ENCODE data around the gene SETX.
A peak's percentile ranks its signal among the peaks of the same experiment; 100 is the strongest.
"Not testable (repeated sequence)": the region's sequence is repeated elsewhere in the genome, so short reads cannot be mapped to it uniquely, and the experiment has no call there.

The SETX gene

DNA sequence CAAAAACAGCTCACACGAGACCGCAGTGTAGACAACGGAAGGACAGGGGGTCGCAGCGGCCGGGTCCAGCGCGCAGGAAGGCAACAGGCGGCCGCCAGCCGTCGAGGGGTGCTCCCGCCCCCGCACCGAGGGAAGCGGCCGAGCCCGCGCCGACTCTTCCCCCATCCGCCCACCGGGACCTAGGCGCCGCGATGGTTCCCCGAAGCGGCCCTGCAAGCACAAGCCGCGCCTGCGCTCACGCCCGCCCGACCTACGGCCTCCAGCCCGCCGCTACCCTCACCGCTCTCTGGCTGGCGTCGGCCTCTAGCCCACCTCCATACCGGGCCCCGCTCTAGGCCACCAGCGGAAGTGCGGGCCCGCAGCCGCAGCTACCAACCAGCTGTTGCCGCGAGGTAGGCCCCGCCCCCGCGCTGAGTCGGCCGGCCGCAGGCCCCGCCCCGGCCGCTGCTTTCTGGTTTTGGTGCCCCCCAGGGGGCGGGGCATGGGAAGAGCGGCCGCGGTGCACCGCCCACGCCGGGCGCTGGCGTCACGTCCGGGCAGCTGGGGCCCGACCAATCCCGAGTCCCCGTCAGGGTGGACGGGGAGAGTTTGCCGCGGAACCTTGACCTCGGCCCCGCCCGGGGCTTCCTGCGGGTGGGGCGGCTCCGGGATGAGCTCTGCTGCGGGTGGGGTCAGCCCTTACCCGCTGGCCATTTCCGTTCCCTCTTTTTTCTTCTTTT, at the start of gene SETX:
Gene SETX (minus strand): TSS at position 350 of the 719 bp plus-strand sequence. CDS start 5,558 bp downstream, outside the sequence.
- Histone ChIP-seq H3K27me3 (ENCODE audit: control insufficient read depth, insufficient read depth, low read length) (no peaks in the 10 kb centered on the region), H3K27ac (ENCODE audit: low read depth, low read length) (peak within 1 kb of the TSS; percentile 90), H3K9ac (ENCODE audit: low read depth, low read length) (peak within 1 kb of the TSS; percentile 91), H3K36me3 (ENCODE audit: control insufficient read depth, insufficient read depth, low read length) (peaks cover 38% of the 10 kb centered on the region), H3K4me3 (ENCODE audit: low read depth, low read length) (peak within 1 kb of the TSS; percentile 95), H3K9me3 (ENCODE audit: control insufficient read depth, insufficient read depth, low read length) (no peaks in the 10 kb centered on the region), H3K4me1 (ENCODE audit: control insufficient read depth, insufficient read depth, low read length) (peaks cover 6% of the 10 kb centered on the region; the same call in 1 of the 2 replicates)

- Histone ChIP-seq H3K9me3 (ENCODE audit: control insufficient read depth, insufficient read depth, low read length) (no peaks in the 10 kb centered on the region), H3K9ac (ENCODE audit: low read depth, low read length) (no peak overlapping the region), H3K4me1 (ENCODE audit: control insufficient read depth, insufficient read depth, low read length) (peaks cover 6% of the 10 kb centered on the region), H3K27me3 (ENCODE audit: control insufficient read depth, insufficient read depth, low read length) (peaks cover 10% of the 10 kb centered on the region), H3K27ac (ENCODE audit: low read depth, low read length) (no peak overlapping the region), H3K36me3 (ENCODE audit: control insufficient read depth, insufficient read depth, low read length) (peaks cover 41% of the 10 kb centered on the region), H3K4me3 (ENCODE audit: low read depth, low read length) (no peak overlapping the region)
These were observed 49.6 kb upstream of the SETX start for GRCh38 chr9:132404228-132404881.

GRCh38 chr9:132401824-132402223, 47.0 kb upstream of the SETX start:
- H3K4me3 ChIP-seq (ENCODE audit: low read depth, low read length), result no peak overlapping the region
- H3K27me3 ChIP-seq (ENCODE audit: control insufficient read depth, insufficient read depth, low read length), result no peaks in the 10 kb centered on the region
- H3K36me3 ChIP-seq (ENCODE audit: control insufficient read depth, insufficient read depth, low read length), result peaks cover 65% of the 10 kb centered on the region
- H3K9ac ChIP-seq (ENCODE audit: low read depth, low read length), result no peak overlapping the region
- H3K9me3 ChIP-seq (ENCODE audit: control insufficient read depth, insufficient read depth, low read length), result no peaks in the 10 kb centered on the region
- peaks cover 1% of the 10 kb centered on the region; the same call in 1 of the 2 replicates for H3K4me1 ChIP-seq (ENCODE audit: control insufficient read depth, insufficient read depth, low read length)
- no peak overlapping the region for H3K27ac ChIP-seq (ENCODE audit: low read depth, low read length)

DNA sequence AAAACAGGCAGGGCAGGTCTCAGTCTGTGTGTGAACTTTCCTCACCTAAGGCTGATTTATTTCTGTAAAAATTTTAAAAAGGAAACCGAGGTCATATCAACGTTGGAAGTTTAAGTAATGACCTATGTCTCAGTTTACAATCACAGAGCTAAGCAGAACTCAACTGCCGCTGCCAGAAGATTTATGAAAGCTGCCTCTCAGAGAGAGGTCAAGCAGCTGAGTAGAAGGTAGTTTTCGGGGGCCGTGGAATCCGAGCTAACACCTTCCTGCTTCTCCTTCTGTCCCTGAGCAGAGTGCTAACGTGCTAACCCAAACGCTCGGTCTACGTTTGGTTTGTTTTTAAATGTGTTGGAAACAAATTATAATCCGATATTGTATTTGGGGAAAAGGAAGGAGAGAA, 40.8 kb upstream of the SETX start:
- no peaks in the 10 kb centered on the region for H3K27me3 ChIP-seq (ENCODE audit: control insufficient read depth, insufficient read depth, low read length)
- no peak overlapping the region for H3K9ac ChIP-seq (ENCODE audit: low read depth, low read length)
- H3K27ac ChIP-seq (ENCODE audit: low read depth, low read length), result no peak overlapping the region
- H3K9me3 ChIP-seq (ENCODE audit: control insufficient read depth, insufficient read depth, low read length), result no peaks in the 10 kb centered on the region
- H3K36me3 ChIP-seq (ENCODE audit: control insufficient read depth, insufficient read depth, low read length), result peaks cover 92% of the 10 kb centered on the region
- H3K4me1 ChIP-seq (ENCODE audit: control insufficient read depth, insufficient read depth, low read length), result no peaks in the 10 kb centered on the region
- H3K4me3 ChIP-seq (ENCODE audit: low read depth, low read length), result no peak overlapping the region

GRCh38 chr9:132391449-132391848, 36.7 kb upstream of the SETX start:
- H3K27me3 ChIP-seq (ENCODE audit: control insufficient read depth, insufficient read depth, low read length), result no peaks in the 10 kb centered on the region
- H3K9ac ChIP-seq (ENCODE audit: low read depth, low read length), result no peak overlapping the region
- peaks cover 93% of the 10 kb centered on the region for H3K36me3 ChIP-seq (ENCODE audit: control insufficient read depth, insufficient read depth, low read length)
- H3K4me3 ChIP-seq (ENCODE audit: low read depth, low read length), result no peak overlapping the region
- H3K9me3 ChIP-seq (ENCODE audit: control insufficient read depth, insufficient read depth, low read length), result no peaks in the 10 kb centered on the region
- H3K4me1 ChIP-seq (ENCODE audit: control insufficient read depth, insufficient read depth, low read length), result no peaks in the 10 kb centered on the region
- H3K27ac ChIP-seq (ENCODE audit: low read depth, low read length), result no peak overlapping the region

DNA sequence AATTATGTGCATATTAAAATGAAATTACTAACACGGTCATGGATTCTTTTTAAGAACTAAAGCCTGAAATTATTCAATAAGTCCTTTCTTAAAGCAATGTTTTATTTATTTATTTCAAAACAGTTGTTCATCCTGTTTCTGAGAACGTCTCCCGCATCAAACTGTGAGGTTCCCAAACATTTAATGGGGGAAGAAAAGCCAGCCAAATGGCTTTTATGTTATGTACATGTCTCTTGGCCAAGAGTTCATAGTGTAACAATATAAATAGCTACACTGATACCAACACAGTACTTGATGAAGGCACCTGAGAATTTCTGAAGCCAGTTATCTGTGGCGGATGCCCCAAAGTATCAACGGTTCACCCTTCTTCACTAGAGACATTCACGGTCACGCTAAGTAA, 36.2 kb upstream of the SETX start:
- no peak overlapping the region for H3K9ac ChIP-seq (ENCODE audit: low read depth, low read length)
- H3K36me3 ChIP-seq (ENCODE audit: control insufficient read depth, insufficient read depth, low read length), result peaks cover 93% of the 10 kb centered on the region
- no peak overlapping the region for H3K4me3 ChIP-seq (ENCODE audit: low read depth, low read length)
- no peaks in the 10 kb centered on the region for H3K27me3 ChIP-seq (ENCODE audit: control insufficient read depth, insufficient read depth, low read length)
- no peaks in the 10 kb centered on the region for H3K4me1 ChIP-seq (ENCODE audit: control insufficient read depth, insufficient read depth, low read length)
- H3K27ac ChIP-seq (ENCODE audit: low read depth, low read length), result no peak overlapping the region
- H3K9me3 ChIP-seq (ENCODE audit: control insufficient read depth, insufficient read depth, low read length), result no peaks in the 10 kb centered on the region

- peaks cover 93% of the 10 kb centered on the region for H3K36me3 ChIP-seq (ENCODE audit: control insufficient read depth, insufficient read depth, low read length)
- no peaks in the 10 kb centered on the region for H3K4me1 ChIP-seq (ENCODE audit: control insufficient read depth, insufficient read depth, low read length)
- H3K9ac ChIP-seq (ENCODE audit: low read depth, low read length), result no peak overlapping the region
- no peak overlapping the region for H3K27ac ChIP-seq (ENCODE audit: low read depth, low read length)
- no peaks in the 10 kb centered on the region for H3K27me3 ChIP-seq (ENCODE audit: control insufficient read depth, insufficient read depth, low read length)
- no peak overlapping the region for H3K4me3 ChIP-seq (ENCODE audit: low read depth, low read length)
- no peaks in the 10 kb centered on the region for H3K9me3 ChIP-seq (ENCODE audit: control insufficient read depth, insufficient read depth, low read length)
These were observed 32.3 kb upstream of the SETX start for GRCh38 chr9:132387133-132387532.

DNA sequence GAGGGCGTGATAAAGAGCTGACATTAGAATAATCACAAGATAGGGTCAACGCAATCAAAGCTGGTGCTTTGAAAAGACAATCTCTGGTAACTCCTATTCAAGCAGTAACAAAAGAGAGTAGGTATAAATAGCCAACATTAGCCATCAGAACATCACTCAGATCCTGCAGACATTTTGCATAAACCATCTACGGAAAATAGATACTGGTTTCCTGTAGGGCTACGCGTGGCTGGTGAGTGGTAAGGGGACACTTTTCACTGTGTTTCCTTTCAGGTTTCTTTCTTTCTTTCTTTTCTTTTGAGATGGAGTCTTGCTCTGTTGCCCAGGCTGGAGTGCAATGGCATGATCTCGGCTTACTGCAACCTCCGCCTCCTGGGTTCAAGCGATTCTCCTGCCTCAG, 29.6 kb upstream of the SETX start:
- H3K36me3 ChIP-seq (ENCODE audit: control insufficient read depth, insufficient read depth, low read length), result peaks cover 89% of the 10 kb centered on the region
- no peaks in the 10 kb centered on the region for H3K4me1 ChIP-seq (ENCODE audit: control insufficient read depth, insufficient read depth, low read length)
- H3K4me3 ChIP-seq (ENCODE audit: low read depth, low read length), result no peak overlapping the region

GRCh38 chr9:132383462-132383883, 28.7 kb upstream of the SETX start:
- peaks cover 91% of the 10 kb centered on the region for H3K36me3 ChIP-seq (ENCODE audit: control insufficient read depth, insufficient read depth, low read length)
- H3K27ac ChIP-seq (ENCODE audit: low read depth, low read length), result no peak overlapping the region
- H3K9ac ChIP-seq (ENCODE audit: low read depth, low read length), result no peak overlapping the region
- no peak overlapping the region for H3K4me3 ChIP-seq (ENCODE audit: low read depth, low read length)
- H3K9me3 ChIP-seq (ENCODE audit: control insufficient read depth, insufficient read depth, low read length), result peaks cover 4% of the 10 kb centered on the region; the same call in 1 of the 2 replicates
- H3K4me1 ChIP-seq (ENCODE audit: control insufficient read depth, insufficient read depth, low read length), result no peaks in the 10 kb centered on the region
- no peaks in the 10 kb centered on the region for H3K27me3 ChIP-seq (ENCODE audit: control insufficient read depth, insufficient read depth, low read length)

More for the DNA sequence above, 29.6 kb upstream of the SETX start:
- H3K9ac ChIP-seq (ENCODE audit: low read depth, low read length), result no peak overlapping the region
- H3K9me3 ChIP-seq (ENCODE audit: control insufficient read depth, insufficient read depth, low read length), result no peaks in the 10 kb centered on the region
- H3K27ac ChIP-seq (ENCODE audit: low read depth, low read length), result no peak overlapping the region
- no peaks in the 10 kb centered on the region for H3K27me3 ChIP-seq (ENCODE audit: control insufficient read depth, insufficient read depth, low read length)

- Histone ChIP-seq H3K9ac (ENCODE audit: low read depth, low read length) (no peak overlapping the region), H3K4me3 (ENCODE audit: low read depth, low read length) (no peak overlapping the region), H3K27ac (ENCODE audit: low read depth, low read length) (no peak overlapping the region)
These were observed 27.3 kb upstream of the SETX start for GRCh38 chr9:132381966-132382541.

GRCh38 chr9:132378416-132378815, 23.6 kb upstream of the SETX start:
- Histone ChIP-seq H3K36me3 (ENCODE audit: control insufficient read depth, insufficient read depth, low read length) (peaks cover 79% of the 10 kb centered on the region), H3K9me3 (ENCODE audit: control insufficient read depth, insufficient read depth, low read length) (peaks cover 14% of the 10 kb centered on the region)
- H3K4me1 ChIP-seq (ENCODE audit: control insufficient read depth, insufficient read depth, low read length); H3K27ac ChIP-seq (ENCODE audit: low read depth, low read length); H3K27me3 ChIP-seq (ENCODE audit: control insufficient read depth, insufficient read depth, low read length); H3K9ac ChIP-seq (ENCODE audit: low read depth, low read length); H3K4me3 ChIP-seq (ENCODE audit: low read depth, low read length): not testable (repeated sequence)

More at GRCh38 chr9:132381966-132382541, 27.3 kb upstream of the SETX start:
- Histone ChIP-seq H3K36me3 (ENCODE audit: control insufficient read depth, insufficient read depth, low read length) (peaks cover 92% of the 10 kb centered on the region), H3K9me3 (ENCODE audit: control insufficient read depth, insufficient read depth, low read length) (peaks cover 14% of the 10 kb centered on the region), H3K4me1 (ENCODE audit: control insufficient read depth, insufficient read depth, low read length) (no peaks in the 10 kb centered on the region), H3K27me3 (ENCODE audit: control insufficient read depth, insufficient read depth, low read length) (no peaks in the 10 kb centered on the region)

All from HUES48 (cell line).